ENCODE measurements around the gene CDK14. TPM values are rescaled to one million over a fixed set of nuclear protein-coding genes. Genes with fewer than 3 reads are reported as not detected.

CDK14 gene
- total and polyA plus RNA-seq, 11 donors, result 2.9 to 37.7 (median 21.3) TPM

GRCh38 chr7:91066627-91067026, 470.5 kb downstream of the CDK14 start:
- Histone ChIP-seq H3K9me3 (no peaks in the 10 kb centered on the region), H3K4me3 (no peak overlapping the region), H3K27me3 (no peaks in the 10 kb centered on the region), H3K36me3 (no peaks in the 10 kb centered on the region), H3K4me1 (peaks cover 0 to 9% (median 0%) of the 10 kb centered on the region in 12 donors), H3K27ac (no peak overlapping the region)
- no peak for DNase-seq
- TF ChIP-seq CTCF (IDR thresholded peaks at IDR 0.05) (no peak), POLR2A (IDR thresholded peaks at IDR 0.05) (no peak)
- intact Hi-C loops (cut with DNase I), result no loop called here
- WGBS, 4 donors, result 68 to 76% (median 73%) methylated on average over 4 of the region's 4 CpGs
- ATAC-seq, result no peak

GRCh38 chr7:91067242-91067641, 471.1 kb downstream of the CDK14 start:
- ATAC-seq, result no peak

GRCh38 chr7:91068136-91068795, 472.1 kb downstream of the CDK14 start:
- no peak overlapping the region for H3K4me3 ChIP-seq
- DNase-seq (no peak), ATAC-seq (no peak)
- 93 to 96% (median 94%) methylated on average over 5 of the region's 5 CpGs for WGBS, 4 donors
- H3K36me3 ChIP-seq, result no peaks in the 10 kb centered on the region
- H3K9me3 ChIP-seq, result no peaks in the 10 kb centered on the region
- peaks cover 0 to 9% (median 0%) of the 10 kb centered on the region in 12 donors for H3K4me1 ChIP-seq
- no peak overlapping the region for H3K27ac ChIP-seq
- H3K27me3 ChIP-seq, result no peaks in the 10 kb centered on the region
- TF ChIP-seq POLR2A (IDR thresholded peaks at IDR 0.05), result no peak
- no peak for TF ChIP-seq CTCF (IDR thresholded peaks at IDR 0.05)
- intact Hi-C loops (cut with DNase I), result no loop called here

More at GRCh38 chr7:91067242-91067641, 471.1 kb downstream of the CDK14 start:
- H3K27me3 ChIP-seq, result no peaks in the 10 kb centered on the region
- H3K4me1 ChIP-seq, result peaks cover 0 to 9% (median 0%) of the 10 kb centered on the region in 12 donors
- TF ChIP-seq CTCF (IDR thresholded peaks at IDR 0.05) (no peak), POLR2A (IDR thresholded peaks at IDR 0.05) (no peak)
- DNase-seq, result no peak
- no peaks in the 10 kb centered on the region for H3K36me3 ChIP-seq
- 27 to 37% (median 34%) methylated on average over 3 of the region's 3 CpGs for WGBS, 4 donors
- intact Hi-C loops (cut with DNase I), result no loop called here
- H3K27ac ChIP-seq, result no peak overlapping the region
- no peaks in the 10 kb centered on the region for H3K9me3 ChIP-seq
- no peak overlapping the region for H3K4me3 ChIP-seq

- H3K4me1 ChIP-seq, result peaks cover 0 to 9% (median 0%) of the 10 kb centered on the region in 12 donors
- ATAC-seq (no peak), DNase-seq (no peak)
- H3K27ac ChIP-seq, result no peak overlapping the region
- no peak overlapping the region for H3K4me3 ChIP-seq
- H3K9me3 ChIP-seq, result no peaks in the 10 kb centered on the region
- TF ChIP-seq CTCF (IDR thresholded peaks at IDR 0.05), result no peak
- no peak for TF ChIP-seq POLR2A (IDR thresholded peaks at IDR 0.05)
- intact Hi-C loops (cut with DNase I), result no loop called here
- no peaks in the 10 kb centered on the region for H3K27me3 ChIP-seq
- WGBS, 4 donors, result 96 to 97% (median 96%) methylated on average over 4 of the region's 4 CpGs
- H3K36me3 ChIP-seq, result no peaks in the 10 kb centered on the region
Measured at GRCh38 chr7:91069146-91069545, 473.0 kb downstream of the CDK14 start.

All from heart left ventricle (tissue), 16 donors.